GM19397 (cell line): Measurements from ENCODE around the gene TMEM248.
"Not testable (repeated sequence)": the region's sequence is repeated elsewhere in the genome, so short reads cannot be mapped to it uniquely, and the experiment has no call there.

ENCODE experiments used
- ATAC-seq: cut with Tn5 transposase; IDR thresholded peaks from one replicate; pipeline ENCODE4 v1.9.1; 2021; ENCODE audit warnings: mild to moderate bottlenecking, moderate library complexity; ENCODE audit not compliant: unreplicated experiment

TMEM248 gene

DNA sequence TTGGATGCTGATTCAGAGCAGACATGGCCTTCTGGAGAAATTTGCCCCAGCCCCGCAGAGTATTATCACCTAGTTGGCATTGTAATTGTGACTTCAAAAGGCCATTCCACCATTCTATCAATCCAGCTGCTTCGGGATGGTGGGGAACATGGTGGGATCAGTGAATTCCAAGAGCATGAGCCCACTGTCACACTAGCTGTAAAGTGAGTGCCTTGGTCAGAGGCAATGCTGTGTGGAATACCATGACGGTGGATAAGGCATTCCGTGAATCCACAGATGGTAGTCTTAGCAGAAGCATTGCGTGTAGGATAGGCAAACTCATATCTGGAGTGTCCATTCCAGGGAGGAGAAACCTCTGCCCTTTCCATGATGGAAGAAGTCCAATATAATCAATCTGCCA lies 13.3 kb upstream of the TMEM248 start:
- no peak for ATAC-seq

- ATAC-seq, result not testable (repeated sequence)
Observed at GRCh38 chr7:66908598-66908997, 12.4 kb upstream of the TMEM248 start.

- ATAC-seq, result no peak
Observed at GRCh38 chr7:66910789-66911188, 10.2 kb upstream of the TMEM248 start.

DNA sequence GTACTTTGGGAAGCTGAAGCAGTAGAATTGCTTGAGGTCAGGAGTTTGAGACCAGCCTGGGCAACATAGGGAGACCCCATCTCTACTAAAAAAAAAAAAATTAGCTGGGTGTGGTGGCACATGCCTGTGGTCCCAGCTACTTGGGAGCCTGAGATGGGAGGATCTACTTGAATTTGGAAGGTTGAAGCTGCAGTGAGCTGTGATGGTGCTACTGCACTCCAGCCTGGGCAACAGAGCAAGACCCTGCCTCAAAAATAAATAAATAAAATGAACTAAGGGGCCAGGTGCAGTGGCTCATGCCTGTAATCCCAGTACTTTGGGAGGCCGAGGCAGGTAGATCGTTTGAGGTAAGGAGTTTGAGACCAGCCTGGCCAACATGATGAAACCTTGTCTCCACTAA lies 9.8 kb upstream of the TMEM248 start:
- not testable (repeated sequence) for ATAC-seq

DNA sequence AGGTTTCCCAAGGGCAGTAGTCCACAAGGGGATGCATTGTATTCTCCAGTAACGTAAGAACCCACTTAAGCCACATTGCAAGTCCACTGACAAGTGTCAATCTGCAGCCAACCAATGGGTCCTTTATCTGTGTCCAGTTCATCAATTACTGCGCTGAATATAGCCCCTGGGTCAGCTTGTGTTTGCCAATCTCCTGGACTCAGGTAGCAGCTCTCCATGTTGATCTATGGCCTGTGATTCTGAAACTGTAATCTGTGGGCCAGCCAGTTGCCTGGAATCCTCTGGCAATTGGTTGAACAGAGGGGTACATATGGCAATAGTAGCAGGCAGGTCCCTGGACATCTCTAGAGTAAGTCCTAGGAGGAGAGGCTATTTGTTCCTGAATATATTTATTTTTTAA lies 8.8 kb upstream of the TMEM248 start:
- no peak for ATAC-seq

DNA sequence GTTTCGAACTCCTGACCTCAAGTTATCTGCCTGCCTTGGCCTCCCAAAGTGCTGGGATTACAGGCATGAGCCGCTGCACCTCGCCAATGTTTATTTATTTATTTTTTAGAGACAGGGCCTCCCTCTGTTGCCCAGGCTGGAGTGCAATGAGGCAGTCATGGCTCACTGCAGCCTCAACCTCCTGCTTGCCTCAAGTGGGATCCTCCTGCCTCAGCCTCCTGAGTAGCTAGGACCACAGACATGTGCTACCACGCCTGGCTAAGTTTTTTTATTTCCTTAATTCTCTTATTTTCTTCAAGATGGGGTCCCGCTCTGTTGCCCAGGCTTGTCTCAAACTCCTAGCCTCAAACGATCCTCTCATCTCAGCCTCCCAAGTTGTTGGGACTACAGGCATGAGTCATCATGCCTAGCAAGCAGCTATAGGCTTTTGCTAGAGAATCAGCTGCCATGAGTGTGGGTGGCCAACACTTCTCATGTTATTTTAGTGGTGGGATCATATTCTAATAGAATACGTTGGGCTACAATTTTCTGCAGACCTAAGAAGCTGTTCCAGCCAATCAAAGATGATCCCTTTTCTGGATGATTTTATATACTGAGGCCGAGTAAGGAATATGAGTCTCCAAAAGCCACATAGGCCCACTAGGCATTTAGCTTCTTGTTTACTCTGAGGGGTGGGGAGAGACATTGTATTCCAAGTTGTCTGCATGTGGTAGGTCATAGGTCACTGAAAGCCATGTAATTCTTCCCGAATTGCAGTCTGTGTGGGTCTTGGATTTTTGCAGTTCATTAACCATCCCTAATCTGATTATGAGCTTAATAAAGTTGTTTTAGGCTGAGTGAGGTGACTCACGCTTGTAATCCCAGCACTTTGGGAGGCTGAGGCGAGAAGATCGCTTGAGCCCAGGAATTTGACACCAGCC lies 7.6 kb upstream of the TMEM248 start:
- ATAC-seq, result no peak

DNA sequence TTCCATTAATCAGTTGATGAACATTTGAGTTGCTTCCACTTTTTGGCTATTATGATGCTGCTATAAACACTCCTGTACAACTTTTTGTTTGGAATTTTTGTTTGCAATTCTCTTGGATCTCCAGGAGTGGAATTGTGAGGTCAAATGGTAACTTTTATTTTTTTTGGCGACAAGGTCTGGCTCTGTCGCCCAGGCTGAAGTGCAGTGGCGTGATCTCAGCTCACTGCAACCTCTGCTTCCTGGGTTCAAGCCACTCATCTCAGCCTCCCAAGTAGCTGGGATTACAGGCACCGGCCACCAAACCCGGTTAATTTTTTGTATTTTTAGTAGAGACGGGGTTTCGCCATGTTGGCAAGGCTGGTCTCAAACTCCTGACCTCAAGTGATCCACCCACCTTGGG lies 3.1 kb upstream of the TMEM248 start:
- not testable (repeated sequence) for ATAC-seq

GRCh38 chr7:66919304-66919703 lies 1.7 kb upstream of the TMEM248 start:
- ATAC-seq, result no peak

DNA sequence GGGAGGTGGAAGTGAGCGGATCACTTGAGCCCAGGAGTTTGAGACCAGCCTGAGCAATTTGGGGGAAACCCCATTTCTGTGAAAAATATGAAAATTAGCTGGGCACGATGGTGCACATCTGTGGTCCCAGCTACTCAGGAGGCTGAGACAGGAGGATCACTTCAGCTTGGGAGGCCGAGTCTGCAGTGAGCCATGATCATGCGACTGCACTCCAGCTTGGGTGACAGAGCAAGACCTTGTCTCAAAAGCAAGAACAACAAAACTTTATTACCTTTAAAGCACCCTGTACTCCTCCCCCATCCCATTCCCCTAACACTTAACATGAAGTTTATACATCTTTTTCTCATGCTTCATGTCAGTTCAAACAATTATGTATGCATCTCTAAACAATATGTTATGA lies 1.3 kb upstream of the TMEM248 start:
- no peak for ATAC-seq

DNA sequence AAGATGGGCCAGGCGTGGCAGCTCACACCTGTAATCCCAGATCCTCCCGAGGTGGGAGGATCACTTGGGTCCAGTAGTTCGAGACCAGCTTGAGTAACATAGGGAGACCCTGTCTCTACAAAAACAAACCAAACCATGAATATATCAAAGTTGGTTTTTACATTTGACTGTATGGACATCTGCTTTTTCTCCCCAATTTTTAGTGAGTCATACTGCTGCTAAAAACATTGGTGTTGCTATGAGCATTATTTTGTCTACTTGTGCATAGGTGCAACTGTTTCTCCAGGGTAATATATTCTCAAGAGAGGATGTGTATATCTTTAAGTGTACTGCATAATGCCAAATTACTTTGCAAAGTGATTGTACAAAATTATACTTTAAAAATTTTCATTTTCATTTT lies 769 bp upstream of the TMEM248 start:
- no peak for ATAC-seq

DNA sequence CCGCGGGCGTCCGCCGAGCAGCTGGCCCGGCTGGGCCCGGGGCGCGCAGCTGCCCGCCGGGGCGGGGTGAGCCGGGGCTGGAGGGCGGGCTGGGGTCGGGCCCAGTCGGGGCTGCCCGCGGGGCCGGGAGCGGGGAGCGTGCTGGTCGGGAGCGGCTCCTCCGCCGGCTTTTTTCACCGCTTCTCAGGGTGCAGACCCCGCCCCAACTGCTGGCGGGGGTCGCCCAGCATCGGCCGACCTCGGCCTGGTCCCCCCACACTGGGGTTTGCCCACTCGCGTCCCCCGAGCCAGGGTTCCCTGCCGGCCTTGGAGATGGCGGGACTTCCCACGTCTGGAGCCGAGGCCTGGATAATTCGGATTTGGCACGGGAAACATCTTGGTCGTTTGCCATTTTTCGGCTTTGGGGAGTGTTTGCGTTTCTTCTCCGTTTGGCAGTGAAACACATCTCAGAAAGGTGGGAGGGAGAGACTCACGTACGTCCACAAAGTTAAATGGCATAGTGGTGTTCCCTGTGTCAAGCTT lies 432 bp downstream of the TMEM248 start:
- peak; percentile 15 for ATAC-seq

GRCh38 chr7:66921918-66922486 lies 977 bp downstream of the TMEM248 start:
- peak; percentile 22 for ATAC-seq

DNA sequence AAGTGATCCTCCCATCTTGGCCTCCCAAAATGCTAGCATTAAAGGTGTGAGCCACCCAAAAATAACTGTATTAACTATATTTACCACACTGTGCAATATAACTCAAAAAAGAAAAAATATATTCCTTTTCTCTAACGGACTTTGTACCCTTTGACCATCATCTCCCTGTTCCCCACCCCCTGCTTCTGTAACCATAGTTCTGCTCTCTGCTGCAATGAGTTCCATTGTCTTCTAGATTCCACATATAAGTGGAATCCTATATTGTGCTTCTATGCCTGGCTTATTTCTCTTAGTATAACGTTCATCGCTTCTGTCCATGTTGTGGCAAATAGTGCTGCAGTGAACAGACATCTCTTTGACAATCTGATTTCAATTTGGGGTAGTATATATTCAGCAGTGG lies 4.2 kb downstream of the TMEM248 start:
- no peak for ATAC-seq

DNA sequence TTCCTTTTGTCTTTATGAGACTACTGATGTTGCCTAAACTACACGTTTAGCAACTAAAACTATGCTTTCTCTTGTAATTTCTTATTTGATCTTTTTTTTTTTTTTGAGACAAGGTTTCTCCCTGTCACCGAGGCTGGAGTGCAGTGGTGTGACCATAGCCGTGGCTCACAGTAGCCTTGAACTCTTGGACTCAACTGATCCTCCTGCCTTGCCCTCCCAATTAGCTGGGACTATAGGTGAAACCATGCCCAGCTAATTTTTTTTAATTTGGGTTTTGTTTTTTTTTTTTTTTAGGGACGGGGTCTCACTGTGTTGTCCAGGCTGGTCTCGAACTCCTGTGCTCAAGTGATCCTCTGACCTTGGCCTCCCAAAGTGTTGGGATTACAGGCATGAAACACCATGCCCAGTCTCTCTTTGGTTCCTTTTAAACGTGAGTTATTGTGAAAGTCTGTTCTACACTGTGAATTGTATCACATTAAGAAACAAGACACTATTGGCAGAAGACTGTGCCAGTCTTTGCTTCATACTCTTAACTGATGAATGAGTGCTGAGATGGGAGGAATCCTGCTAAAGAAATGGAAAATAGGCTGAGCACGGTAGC lies 6.4 kb downstream of the TMEM248 start:
- no peak for ATAC-seq

- no peak for ATAC-seq
Observed at GRCh38 chr7:66928388-66928787, 7.4 kb downstream of the TMEM248 start.

GRCh38 chr7:66929165-66929564 lies 8.1 kb downstream of the TMEM248 start:
- ATAC-seq, result no peak

DNA sequence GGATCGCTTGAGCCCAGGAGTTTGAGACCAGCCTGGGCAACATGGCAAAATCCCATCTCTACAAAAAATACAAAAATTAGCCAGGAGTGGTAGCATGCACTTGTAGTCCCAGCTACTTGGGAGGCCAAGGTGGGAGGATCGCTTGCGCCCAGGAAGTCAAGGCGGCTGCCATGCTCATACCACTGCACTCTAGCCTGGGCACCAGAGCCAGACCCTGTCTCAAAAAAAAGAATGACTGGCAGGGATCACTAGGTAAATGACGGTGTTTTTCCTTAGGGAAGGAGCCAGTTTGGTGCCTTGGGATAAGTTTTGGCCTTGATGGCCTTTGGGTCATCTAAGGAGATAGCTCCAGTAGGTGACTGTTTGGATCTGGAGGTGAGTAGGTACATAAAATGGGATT lies 8.9 kb downstream of the TMEM248 start:
- ATAC-seq, result no peak

DNA sequence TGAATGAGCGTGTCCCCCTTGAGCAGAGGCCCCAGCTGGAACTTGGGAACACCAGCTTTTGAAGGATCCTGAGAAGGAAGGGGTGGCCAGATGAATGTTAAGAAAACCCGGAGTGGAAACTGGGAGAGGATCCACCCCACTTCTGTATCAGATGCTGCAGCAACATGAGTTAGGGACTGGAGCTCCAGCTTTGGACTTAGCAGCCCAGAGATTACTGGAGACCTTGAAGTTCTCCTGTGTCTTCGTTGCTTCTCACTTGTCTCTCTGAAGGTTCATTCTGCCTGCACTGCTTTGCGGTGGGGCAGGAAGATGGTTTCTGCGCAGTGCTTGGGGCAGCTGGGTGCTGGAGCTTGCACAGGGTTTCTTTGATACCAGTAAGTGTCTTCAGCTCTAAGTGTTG lies 9.3 kb downstream of the TMEM248 start:
- no peak for ATAC-seq

- ATAC-seq, result no peak
Observed at GRCh38 chr7:66933469-66933868, 12.4 kb downstream of the TMEM248 start.

- ATAC-seq, result no peak
Observed at GRCh38 chr7:66937940-66938339, 16.9 kb downstream of the TMEM248 start.

GRCh38 chr7:66939325-66939724 lies 18.3 kb downstream of the TMEM248 start:
- no peak for ATAC-seq

GRCh38 chr7:66946545-66946944 lies 25.5 kb downstream of the TMEM248 start:
- no peak for ATAC-seq
